CD4-positive, CD25-positive, alpha-beta regulatory T cell (primary cell): ENCODE results near the gene LHFPL2. TPM values are rescaled to one million over a fixed set of nuclear protein-coding genes. Genes with fewer than 3 reads are reported as not detected.

Source experiments
- ATAC-seq, 2 donors: fragments of 150-1000 bp; cut with Tn5 transposase; one replicate each; pipeline ENCODE4 v1.10.0; 2021; ENCODE audit warnings: low read depth in 2 of 2, moderate number of reproducible peaks in 2 of 2, moderate library complexity in 1 of 2
- DNase-seq, 3 donors: peaks; one replicate each; pipeline versions ENCODE4 v3.0.0 to v3.0.0-alpha.2; 2012 to 2022; ENCODE audit warnings: mixed read lengths in 1 of 3
- H3K27ac ChIP-seq: one replicate; pipeline ENCODE4 v1.7.0; 2013; ENCODE audit warnings: mild to moderate bottlenecking, low read length; ENCODE audit not compliant: insufficient read depth, poor library complexity, severe bottlenecking
- H3K27me3 ChIP-seq: one replicate; pipeline ENCODE4 v1.7.0; 2013; ENCODE audit warnings: low read length; ENCODE audit not compliant: control insufficient read depth, insufficient read depth
- H3K36me3 ChIP-seq: one replicate; pipeline ENCODE4 v1.7.0; 2013; ENCODE audit warnings: mild to moderate bottlenecking, low read length, moderate library complexity; ENCODE audit not compliant: control insufficient read depth, insufficient read depth
- H3K4me1 ChIP-seq: 2 replicates; pipeline ENCODE4 v1.7.0; 2013; ENCODE audit warnings: mild to moderate bottlenecking, low read length; ENCODE audit not compliant: insufficient read depth, control insufficient read depth, poor library complexity, severe bottlenecking
- H3K4me3 ChIP-seq: one replicate; pipeline ENCODE4 v1.7.0; 2013; ENCODE audit warnings: low read depth, mild to moderate bottlenecking, low read length, moderate library complexity
- H3K9me3 ChIP-seq, 2 experiments: 1 replicate in 1 of 2; 2 replicates in 1 of 2; pipeline ENCODE4 v1.7.0; 2013; ENCODE audit warnings: low read length in 2 of 2, mild to moderate bottlenecking in 1 of 2, moderate library complexity in 1 of 2; ENCODE audit not compliant: control insufficient read depth in 2 of 2
- H3K27ac Mint-ChIP-seq, 3 donors: one replicate each; pipeline ENCODE4 v1.8.0; 2020 to 2022; ENCODE audit warnings: mild to moderate bottlenecking in 3 of 3, mixed read lengths in 3 of 3, moderate library complexity in 2 of 3
- H3K27me3 Mint-ChIP-seq: one replicate; pipeline ENCODE4 v1.8.0; 2022; ENCODE audit warnings: mild to moderate bottlenecking, mixed read lengths
- H3K36me3 Mint-ChIP-seq: one replicate; pipeline ENCODE4 v1.8.0; 2020; ENCODE audit warnings: mixed read lengths
- H3K4me1 Mint-ChIP-seq, 4 donors: one replicate each; pipeline ENCODE4 v1.8.0; 2020 to 2022; ENCODE audit warnings: mixed read lengths in 4 of 4, mild to moderate bottlenecking in 1 of 4
- H3K4me3 Mint-ChIP-seq, 4 donors: one replicate each; pipeline ENCODE4 v1.8.0; 2020 to 2022; ENCODE audit warnings: mild to moderate bottlenecking in 4 of 4, mixed read lengths in 4 of 4, moderate library complexity in 3 of 4
- H3K9me3 Mint-ChIP-seq, 7 donors: one replicate each; pipeline ENCODE4 v1.8.0; 2020 to 2022; ENCODE audit warnings: mixed read lengths in 7 of 7, mild to moderate bottlenecking in 3 of 7, moderate library complexity in 2 of 7
- polyA plus RNA-seq, 4 donors: library from polyadenylated mRNA; unstranded; fragments of 300-500 nt; fragmentation: Illumina TruSeq; gene quantifications; one replicate each; pipeline ENCODE4 v1.2.3, GENCODE V29; 2021
- total RNA-seq: library from RNA; stranded (reverse); gene quantifications from one replicate; pipeline ENCODE4 v1.2.3, GENCODE V29; 2022

LHFPL2 gene
- total and polyA plus RNA-seq, 5 donors from 2014 or later = 0.11 to 0.47 (median 0.32) TPM

GRCh38 chr5:78560000-78560855, 88.3 kb downstream of the LHFPL2 start:
- peaks cover 0 to 2% (median 0%) of the 10 kb centered on the region in 7 donors for H3K9me3 Mint-ChIP-seq
- H3K4me3 ChIP-seq = no peak overlapping the region
- H3K4me3 Mint-ChIP-seq = no peak overlapping the region
- H3K27me3 Mint-ChIP-seq = peaks cover 29% of the 10 kb centered on the region
- no peak overlapping the region for H3K27ac Mint-ChIP-seq
- H3K4me1 Mint-ChIP-seq = no peaks in the 10 kb centered on the region
- H3K36me3 ChIP-seq = no peaks in the 10 kb centered on the region
- H3K9me3 ChIP-seq = no peaks in the 10 kb centered on the region
- ATAC-seq = no peak
- no peaks in the 10 kb centered on the region for H3K4me1 ChIP-seq
- no peak overlapping the region for H3K27ac ChIP-seq
- H3K36me3 Mint-ChIP-seq = no peaks in the 10 kb centered on the region
- DNase-seq = no peak
- peaks cover 16% of the 10 kb centered on the region for H3K27me3 ChIP-seq

DNA sequence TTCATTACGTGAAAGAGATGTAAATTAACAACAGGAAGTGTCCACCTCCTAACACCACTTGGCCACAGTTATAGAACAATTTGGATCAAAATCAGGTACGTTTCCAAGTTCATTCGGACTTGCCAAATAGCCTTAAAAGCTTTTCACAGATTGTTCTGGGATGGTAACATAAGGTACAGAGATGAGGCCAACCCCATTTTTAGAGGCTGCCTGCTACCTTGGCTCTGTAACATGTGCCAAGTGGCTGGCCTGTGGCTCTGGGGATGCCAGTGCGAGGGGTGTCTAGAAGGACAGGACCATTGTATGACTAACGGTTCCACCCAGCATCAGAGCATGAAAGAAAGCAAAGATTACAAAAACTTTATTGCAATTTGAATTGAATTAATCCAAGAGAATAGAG, 91.0 kb downstream of the LHFPL2 start:
- peaks cover 28% of the 10 kb centered on the region for H3K27me3 Mint-ChIP-seq
- H3K4me1 Mint-ChIP-seq = peaks cover 0 to 3% (median 0%) of the 10 kb centered on the region in 4 donors
- no peak overlapping the region for H3K4me3 Mint-ChIP-seq
- H3K27me3 ChIP-seq = peaks cover 19% of the 10 kb centered on the region
- H3K36me3 ChIP-seq = no peaks in the 10 kb centered on the region
- no peaks in the 10 kb centered on the region for H3K4me1 ChIP-seq
- no peak overlapping the region for H3K27ac ChIP-seq
- DNase-seq (no peak), ATAC-seq (no peak)
- H3K27ac Mint-ChIP-seq = no peak overlapping the region
- no peak overlapping the region for H3K4me3 ChIP-seq
- H3K9me3 ChIP-seq = no peaks in the 10 kb centered on the region
- no peaks in the 10 kb centered on the region for H3K36me3 Mint-ChIP-seq
- peaks cover 0 to 4% (median 0%) of the 10 kb centered on the region in 7 donors for H3K9me3 Mint-ChIP-seq

DNA sequence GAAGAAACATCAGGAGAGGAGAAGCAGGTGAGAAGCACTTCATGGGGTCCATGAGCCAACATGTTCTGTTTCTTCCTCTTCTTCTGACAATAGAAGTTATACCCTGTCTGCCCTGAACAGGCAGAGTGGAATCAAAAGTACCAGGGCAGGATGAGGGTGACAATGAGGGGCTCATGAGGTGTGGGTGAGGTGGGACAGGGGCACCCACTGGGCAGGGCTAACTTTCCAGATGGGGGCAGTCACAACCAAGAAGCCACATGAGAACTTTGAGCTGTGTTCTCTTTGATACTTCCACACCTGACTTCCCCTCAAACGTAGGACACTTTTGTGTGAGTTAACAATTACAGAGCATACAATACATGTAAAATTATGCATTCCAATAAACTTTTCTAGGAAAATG, 92.7 kb downstream of the LHFPL2 start:
- no peaks in the 10 kb centered on the region for H3K9me3 ChIP-seq
- ATAC-seq (no peak), DNase-seq (no peak)
- Mint-ChIP-seq H3K27ac (peak overlapping the region in 1 of 3 donors; percentile 7), H3K27me3 (peaks cover 22% of the 10 kb centered on the region), H3K9me3 (peaks cover 0 to 4% (median 0%) of the 10 kb centered on the region in 7 donors), H3K4me1 (peaks cover 0 to 3% (median 0%) of the 10 kb centered on the region in 4 donors), H3K4me3 (no peak overlapping the region), H3K36me3 (no peaks in the 10 kb centered on the region)
- H3K27me3 ChIP-seq = peaks cover 16% of the 10 kb centered on the region
- no peaks in the 10 kb centered on the region for H3K36me3 ChIP-seq
- H3K27ac ChIP-seq = no peak overlapping the region
- H3K4me1 ChIP-seq = no peaks in the 10 kb centered on the region
- no peak overlapping the region for H3K4me3 ChIP-seq

DNA sequence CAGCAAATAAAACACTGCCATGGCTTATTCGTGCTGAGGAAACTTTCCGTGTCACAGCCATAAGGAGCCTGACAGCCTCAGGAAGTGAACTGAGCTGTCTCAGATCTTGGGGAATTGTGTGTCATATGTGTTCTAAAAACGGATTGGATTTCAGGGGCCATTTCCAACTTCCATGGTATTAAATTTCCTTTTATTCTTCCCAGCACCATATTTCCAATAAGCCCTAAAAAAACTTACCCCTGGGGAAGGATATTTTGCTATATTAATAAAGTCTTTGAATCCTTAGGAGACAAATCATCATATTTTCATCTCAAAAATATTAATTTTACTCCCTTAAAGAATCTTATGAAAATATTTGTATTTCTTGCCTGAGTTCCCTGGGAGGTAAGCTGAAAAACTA, 93.9 kb downstream of the LHFPL2 start:
- Mint-ChIP-seq H3K9me3 (peaks cover 0 to 4% (median 0%) of the 10 kb centered on the region in 7 donors), H3K27me3 (peaks cover 18% of the 10 kb centered on the region), H3K36me3 (no peaks in the 10 kb centered on the region), H3K4me1 (peaks cover 0 to 3% (median 0%) of the 10 kb centered on the region in 4 donors), H3K4me3 (no peak overlapping the region), H3K27ac (no peak overlapping the region)
- no peaks in the 10 kb centered on the region for H3K36me3 ChIP-seq
- ATAC-seq (no peak), DNase-seq (no peak)
- H3K4me3 ChIP-seq = no peak overlapping the region
- H3K9me3 ChIP-seq = no peaks in the 10 kb centered on the region
- no peak overlapping the region for H3K27ac ChIP-seq
- peaks cover 11% of the 10 kb centered on the region for H3K27me3 ChIP-seq
- no peaks in the 10 kb centered on the region for H3K4me1 ChIP-seq

- ATAC-seq (no peak), DNase-seq (no peak)
- no peak overlapping the region for H3K4me3 Mint-ChIP-seq
- Histone ChIP-seq H3K4me3 (no peak overlapping the region), H3K27ac (no peak overlapping the region), H3K36me3 (no peaks in the 10 kb centered on the region), H3K4me1 (no peaks in the 10 kb centered on the region), H3K27me3 (peaks cover 7% of the 10 kb centered on the region), H3K9me3 (no peaks in the 10 kb centered on the region)
- H3K36me3 Mint-ChIP-seq = no peaks in the 10 kb centered on the region
- H3K27ac Mint-ChIP-seq = no peak overlapping the region
- peaks cover 13% of the 10 kb centered on the region for H3K27me3 Mint-ChIP-seq
- peaks cover 0 to 3% (median 0%) of the 10 kb centered on the region in 4 donors for H3K4me1 Mint-ChIP-seq
- H3K9me3 Mint-ChIP-seq = peaks cover 0 to 4% (median 0%) of the 10 kb centered on the region in 7 donors
Observed at GRCh38 chr5:78553580-78554353, 94.8 kb downstream of the LHFPL2 start.

DNA sequence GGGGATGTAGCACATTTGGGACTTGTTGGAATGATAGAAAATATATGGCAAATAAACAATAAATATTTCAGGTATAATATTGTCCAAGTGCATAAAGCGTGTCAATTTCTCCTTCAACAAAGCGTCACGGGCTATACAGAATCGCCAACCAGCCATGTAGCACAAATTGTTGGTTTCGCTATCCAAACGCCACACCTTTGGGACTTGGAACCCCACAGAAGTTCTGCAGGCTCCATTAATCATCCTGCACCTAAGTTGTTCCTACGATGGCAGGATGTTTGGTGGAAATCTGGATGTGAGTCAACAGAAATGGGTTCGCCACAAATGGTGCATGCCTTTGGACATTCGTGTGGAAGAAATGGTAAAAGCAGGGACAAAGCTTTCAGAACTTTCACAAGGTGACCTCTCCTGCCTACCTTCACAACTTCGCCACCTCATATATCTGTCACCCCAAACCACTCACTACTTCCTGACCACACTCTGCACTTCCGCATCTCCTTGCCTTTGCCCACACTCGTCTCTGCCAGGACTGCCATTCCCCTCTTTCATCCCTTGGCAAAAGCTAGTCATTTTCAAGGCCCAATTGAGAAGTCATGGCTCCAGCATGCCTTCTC, 95.7 kb downstream of the LHFPL2 start:
- Histone ChIP-seq H3K36me3 (no peaks in the 10 kb centered on the region), H3K27me3 (peaks cover 7% of the 10 kb centered on the region), H3K4me1 (no peaks in the 10 kb centered on the region), H3K4me3 (no peak overlapping the region), H3K27ac (no peak overlapping the region), H3K9me3 (no peaks in the 10 kb centered on the region)
- H3K27ac Mint-ChIP-seq = peak overlapping the region in 1 of 3 donors; percentile 7
- no peaks in the 10 kb centered on the region for H3K36me3 Mint-ChIP-seq
- peaks cover 0 to 3% (median 0%) of the 10 kb centered on the region in 4 donors for H3K4me1 Mint-ChIP-seq
- peaks cover 0 to 4% (median 0%) of the 10 kb centered on the region in 7 donors for H3K9me3 Mint-ChIP-seq
- H3K27me3 Mint-ChIP-seq = peaks cover 6% of the 10 kb centered on the region
- ATAC-seq (no peak), DNase-seq (no peak)
- H3K4me3 Mint-ChIP-seq = no peak overlapping the region

GRCh38 chr5:78550891-78551290, 97.7 kb downstream of the LHFPL2 start:
- H3K27me3 Mint-ChIP-seq = peaks cover 6% of the 10 kb centered on the region
- H3K4me3 Mint-ChIP-seq = no peak overlapping the region
- H3K27me3 ChIP-seq = peaks cover 7% of the 10 kb centered on the region
- no peaks in the 10 kb centered on the region for H3K36me3 Mint-ChIP-seq
- no peak overlapping the region for H3K27ac ChIP-seq
- peaks cover 0 to 4% (median 0%) of the 10 kb centered on the region in 7 donors for H3K9me3 Mint-ChIP-seq
- peaks cover 0 to 3% (median 0%) of the 10 kb centered on the region in 4 donors for H3K4me1 Mint-ChIP-seq
- H3K4me1 ChIP-seq = no peaks in the 10 kb centered on the region
- DNase-seq (no peak), ATAC-seq (no peak)
- no peaks in the 10 kb centered on the region for H3K36me3 ChIP-seq
- H3K4me3 ChIP-seq = no peak overlapping the region
- no peaks in the 10 kb centered on the region for H3K9me3 ChIP-seq
- no peak overlapping the region for H3K27ac Mint-ChIP-seq
